Measurements from ENCODE around the gene IL3RA.
"Not testable (repeated sequence)": the region's sequence is repeated elsewhere in the genome, so short reads cannot be mapped to it uniquely, and the experiment has no call there.

The IL3RA gene

GRCh38 chrX:1426321-1426720 is 89.7 kb downstream of the IL3RA start:
- DNase-seq: not testable (repeated sequence)

GRCh38 chrX:1427756-1428155 is 91.2 kb downstream of the IL3RA start:
- no peak for DNase-seq

GRCh38 chrX:1430451-1430850 is 93.9 kb downstream of the IL3RA start:
- no peak for DNase-seq
